Trophoblast cell (in vitro differentiated cells and primary cell): ENCODE measurements around the gene HOXA5.
A peak's percentile ranks its signal among the peaks of the same experiment; 100 is the strongest.

Experiments used
- DNase-seq, 2 donors: peaks; one replicate each; pipeline ENCODE4 v3.0.0-alpha.2; 2016
- H2AFZ ChIP-seq: 2 replicates; pipeline ENCODE4 v1.6.1; 2013; ENCODE audit warnings: low read length, moderate library complexity, mild to moderate bottlenecking; ENCODE audit not compliant: insufficient read depth, poor library complexity
- H2AK5ac ChIP-seq: 2 replicates; pipeline ENCODE4 v1.6.1; 2013; ENCODE audit warnings: mild to moderate bottlenecking, low read length
- H2BK120ac ChIP-seq: 2 replicates; pipeline ENCODE4 v1.6.1; 2013; ENCODE audit warnings: low read length, mild to moderate bottlenecking, moderate library complexity; ENCODE audit not compliant: insufficient read depth, poor library complexity
- H2BK12ac ChIP-seq: 2 replicates; pipeline ENCODE4 v1.6.1; 2013; ENCODE audit warnings: mild to moderate bottlenecking, low read length, moderate library complexity
- H2BK5ac ChIP-seq: 2 replicates; pipeline ENCODE4 v1.6.1; 2013; ENCODE audit warnings: low read length, low read depth, moderate library complexity, mild to moderate bottlenecking; ENCODE audit not compliant: poor library complexity
- H3K14ac ChIP-seq: 2 replicates; pipeline ENCODE4 v1.6.1; 2013; ENCODE audit warnings: mild to moderate bottlenecking, low read length
- H3K18ac ChIP-seq: 2 replicates; pipeline ENCODE4 v1.6.1; 2013; ENCODE audit warnings: mild to moderate bottlenecking, low read length
- H3K23ac ChIP-seq: 2 replicates; pipeline ENCODE4 v1.6.1; 2013; ENCODE audit warnings: low read length
- H3K27ac ChIP-seq: 2 replicates; pipeline ENCODE4 v1.5.1; 2013; ENCODE audit warnings: low read depth, mild to moderate bottlenecking, inconsistent platforms, low read length, moderate library complexity
- H3K27me3 ChIP-seq: 2 replicates; pipeline ENCODE4 v1.6.1; 2013; ENCODE audit warnings: inconsistent platforms, mild to moderate bottlenecking, low read length, moderate library complexity; ENCODE audit not compliant: insufficient read depth
- H3K36me3 ChIP-seq, 2 experiments: 1 replicate in 1 of 2; 2 replicates in 1 of 2; pipeline ENCODE4 v1.6.1; 2013; ENCODE audit warnings: low read length in 2 of 2, mild to moderate bottlenecking in 2 of 2, moderate library complexity in 1 of 2; ENCODE audit not compliant: insufficient read depth in 2 of 2, control insufficient read depth in 1 of 2
- H3K4ac ChIP-seq: 2 replicates; pipeline ENCODE4 v1.6.1; 2013; ENCODE audit warnings: low read depth, mild to moderate bottlenecking, low read length, moderate library complexity
- H3K4me1 ChIP-seq, 2 experiments: 1 replicate in 1 of 2; 2 replicates in 1 of 2; pipeline ENCODE4 v1.6.1; 2013; ENCODE audit warnings: low read length in 2 of 2, mild to moderate bottlenecking in 2 of 2, moderate library complexity in 1 of 2; ENCODE audit not compliant: insufficient read depth in 2 of 2, control insufficient read depth in 1 of 2
- H3K4me2 ChIP-seq: 2 replicates; pipeline ENCODE4 v1.6.1; 2013; ENCODE audit warnings: inconsistent platforms, mild to moderate bottlenecking, low read length, moderate library complexity
- H3K4me3 ChIP-seq: 2 replicates; pipeline ENCODE4 v1.5.1; 2013; ENCODE audit warnings: mild to moderate bottlenecking, low read depth, low read length, inconsistent platforms
- H3K79me1 ChIP-seq: one replicate; pipeline ENCODE4 v1.6.1; 2013; ENCODE audit warnings: low read length
- H3K79me2 ChIP-seq: 2 replicates; pipeline ENCODE4 v1.6.1; 2013; ENCODE audit warnings: low read length, mild to moderate bottlenecking; ENCODE audit not compliant: control insufficient read depth, insufficient read depth, poor library complexity
- H3K9ac ChIP-seq: 2 replicates; pipeline ENCODE4 v1.6.1; 2013; ENCODE audit warnings: mild to moderate bottlenecking, low read length
- H3K9me3 ChIP-seq: 2 replicates; pipeline ENCODE4 v1.6.1; 2013; ENCODE audit warnings: low read depth, mild to moderate bottlenecking, control low read depth, inconsistent platforms, low read length; ENCODE audit not compliant: insufficient read depth
- H4K12ac ChIP-seq: 2 replicates; pipeline ENCODE4 v1.6.1; 2013; ENCODE audit warnings: low read depth, mild to moderate bottlenecking, low read length, moderate library complexity
- H4K8ac ChIP-seq: 2 replicates; pipeline ENCODE4 v1.6.1; 2013; ENCODE audit warnings: low read depth, mild to moderate bottlenecking, low read length, moderate library complexity
- H4K91ac ChIP-seq: one replicate; pipeline ENCODE4 v1.6.1; 2013; ENCODE audit warnings: low read depth, mild to moderate bottlenecking, low read length, moderate library complexity
- WGBS: extraction: QIAGEN DNeasy Blood & Tissue Kit; methylation state at CpG from one replicate; pipeline ENCODE4 v1.1.7; 2013; ENCODE audit warnings: missing lambda C conversion rate; ENCODE audit not compliant: insufficient read length, insufficient coverage; ENCODE audit errors: extremely low coverage; 5-methylcytosine and 5-hydroxymethylcytosine counted together

The HOXA5 gene

DNA sequence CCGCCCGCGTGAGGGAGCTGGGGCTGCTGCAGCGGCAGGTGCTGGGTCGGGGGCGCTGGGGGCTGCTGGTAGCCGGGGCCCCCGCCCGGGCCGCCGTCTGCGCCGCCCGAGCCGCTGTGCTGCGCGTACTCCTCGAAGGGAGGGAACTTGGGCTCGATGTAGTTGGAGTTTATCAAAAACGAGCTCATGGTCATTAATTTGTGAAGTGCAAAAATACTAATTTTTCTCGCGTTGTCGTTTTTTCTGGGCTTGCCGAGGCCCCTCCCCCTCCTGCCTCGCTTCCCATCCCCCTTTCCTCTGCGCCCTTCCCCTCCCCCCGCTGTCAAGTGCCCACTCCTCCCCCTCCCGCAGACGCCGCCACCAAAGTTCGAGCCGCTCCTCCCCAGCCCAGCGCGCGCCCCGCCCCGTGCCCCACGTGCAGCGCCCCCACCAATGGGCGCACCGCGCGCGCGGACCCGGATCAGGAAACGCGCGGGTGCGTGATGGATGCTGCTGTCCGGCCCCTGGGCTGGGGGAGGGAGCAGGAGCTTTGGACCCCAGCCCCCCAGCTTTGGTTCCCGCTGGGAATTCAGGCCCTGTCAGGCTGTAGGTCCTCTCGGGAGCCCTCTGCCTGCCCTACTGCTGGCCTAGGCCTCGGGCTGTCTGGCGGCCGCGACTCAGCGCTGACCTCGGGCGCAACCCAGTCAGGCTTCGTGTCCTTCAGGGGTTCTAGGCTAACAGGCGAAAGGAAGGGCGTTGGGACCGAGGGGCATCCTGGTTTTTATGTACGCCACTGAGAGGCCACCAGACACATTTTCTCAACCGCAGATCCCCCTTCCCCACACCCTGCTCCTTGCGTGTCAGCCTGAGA is 12.7 kb downstream of the HOXA5 start, which contains the start of gene HOXA4:
HOXA4 (minus strand) TSS at position 218 of the 850 bp plus-strand sequence; CDS start at position 194, 24 bp downstream.
- peak within 1 kb of the TSS; percentile 59 for H4K8ac ChIP-seq
- no peak within 1 kb of the TSS for H3K27ac ChIP-seq
- peak; percentile 69 to 80 for DNase-seq
- no peak within 1 kb of the TSS for H2BK120ac ChIP-seq
- WGBS: no CpG with 5 or more reads among the region's 67 CpGs
- no peak within 1 kb of the TSS for H4K12ac ChIP-seq
- peaks cover 8 to 10% of the 10 kb centered on the region in 2 experiments for H3K4me1 ChIP-seq
- peaks cover 14% of the 10 kb centered on the region for H3K9me3 ChIP-seq
- H3K14ac ChIP-seq: no peak within 1 kb of the TSS
- no peaks in the 10 kb centered on the region for H3K79me1 ChIP-seq
- no peak within 1 kb of the TSS for H3K4ac ChIP-seq
- H2AFZ ChIP-seq: peak within 1 kb of the TSS; percentile 87
- H2BK5ac ChIP-seq: no peak within 1 kb of the TSS
- no peak within 1 kb of the TSS for H2AK5ac ChIP-seq
- H3K4me2 ChIP-seq: peak within 1 kb of the TSS; percentile 79
- no peaks in the 10 kb centered on the region for H3K36me3 ChIP-seq
- no peak within 1 kb of the TSS for H4K91ac ChIP-seq
- H3K23ac ChIP-seq: no peak within 1 kb of the TSS
- H3K9ac ChIP-seq: no peak within 1 kb of the TSS
- no peaks in the 10 kb centered on the region for H3K79me2 ChIP-seq
- no peak within 1 kb of the TSS for H2BK12ac ChIP-seq
- H3K18ac ChIP-seq: no peak within 1 kb of the TSS
- peak within 1 kb of the TSS; percentile 56 for H3K4me3 ChIP-seq
- H3K27me3 ChIP-seq: peaks cover 69% of the 10 kb centered on the region

DNA sequence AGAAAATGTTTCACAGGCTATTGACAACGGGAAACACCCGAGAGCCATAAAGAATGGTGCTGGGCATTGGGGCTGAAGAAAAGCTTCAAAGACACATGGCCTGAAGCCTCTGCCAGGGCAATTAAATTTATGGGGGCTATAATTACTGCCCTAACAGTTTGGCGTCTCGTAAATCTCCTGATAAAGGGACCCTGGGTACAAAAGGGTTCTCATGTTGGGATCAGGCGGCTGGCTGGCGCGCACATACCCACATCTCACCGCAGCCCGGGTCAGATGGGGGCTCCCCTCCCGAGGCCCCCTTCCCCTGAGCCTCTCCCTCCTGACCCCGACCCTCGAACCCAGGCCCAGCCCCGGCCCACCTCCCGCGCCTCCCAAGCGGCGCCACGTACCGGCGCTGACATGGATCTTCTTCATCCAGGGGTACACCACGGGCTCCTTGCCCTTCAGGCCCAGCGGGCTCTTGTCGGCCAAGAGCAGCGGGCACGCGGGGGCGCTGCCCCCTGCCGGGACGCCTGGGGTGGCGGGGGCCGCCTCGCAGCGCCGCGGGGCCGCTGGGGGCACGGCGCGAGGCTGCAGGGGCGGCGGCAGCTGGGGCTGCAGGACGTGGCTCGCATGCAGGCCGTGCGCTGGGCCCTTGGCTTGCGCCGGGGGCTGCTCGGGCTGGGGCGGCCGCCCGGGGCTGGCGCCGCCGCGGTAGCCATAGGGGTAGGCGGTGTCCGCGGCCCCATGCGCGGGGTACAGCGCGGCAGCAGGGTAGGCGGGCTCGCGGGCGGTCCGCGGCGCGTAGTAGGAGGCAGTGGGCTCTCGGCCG is 13.5 kb downstream of the HOXA5 start:
- peaks cover 8 to 10% of the 10 kb centered on the region in 2 experiments for H3K4me1 ChIP-seq
- H2AK5ac ChIP-seq: no peak overlapping the region
- no peak overlapping the region for H2BK5ac ChIP-seq
- H4K12ac ChIP-seq: no peak overlapping the region
- no peak overlapping the region for H2AFZ ChIP-seq
- no peak overlapping the region for H3K18ac ChIP-seq
- no peak overlapping the region for H3K14ac ChIP-seq
- no peaks in the 10 kb centered on the region for H3K36me3 ChIP-seq
- DNase-seq: peak; percentile 48 to 61
- peak overlapping the region; percentile 79 for H3K4me2 ChIP-seq
- no peaks in the 10 kb centered on the region for H3K79me1 ChIP-seq
- H3K9me3 ChIP-seq: peaks cover 14% of the 10 kb centered on the region
- H4K91ac ChIP-seq: no peak overlapping the region
- no peak overlapping the region for H2BK12ac ChIP-seq
- WGBS: no CpG with 5 or more reads among the region's 72 CpGs
- H3K4me3 ChIP-seq: no peak overlapping the region
- H3K79me2 ChIP-seq: no peaks in the 10 kb centered on the region
- no peak overlapping the region for H3K9ac ChIP-seq
- peaks cover 73% of the 10 kb centered on the region for H3K27me3 ChIP-seq
- no peak overlapping the region for H3K23ac ChIP-seq
- H3K27ac ChIP-seq: no peak overlapping the region
- H2BK120ac ChIP-seq: no peak overlapping the region
- H4K8ac ChIP-seq: no peak overlapping the region
- H3K4ac ChIP-seq: no peak overlapping the region

DNA sequence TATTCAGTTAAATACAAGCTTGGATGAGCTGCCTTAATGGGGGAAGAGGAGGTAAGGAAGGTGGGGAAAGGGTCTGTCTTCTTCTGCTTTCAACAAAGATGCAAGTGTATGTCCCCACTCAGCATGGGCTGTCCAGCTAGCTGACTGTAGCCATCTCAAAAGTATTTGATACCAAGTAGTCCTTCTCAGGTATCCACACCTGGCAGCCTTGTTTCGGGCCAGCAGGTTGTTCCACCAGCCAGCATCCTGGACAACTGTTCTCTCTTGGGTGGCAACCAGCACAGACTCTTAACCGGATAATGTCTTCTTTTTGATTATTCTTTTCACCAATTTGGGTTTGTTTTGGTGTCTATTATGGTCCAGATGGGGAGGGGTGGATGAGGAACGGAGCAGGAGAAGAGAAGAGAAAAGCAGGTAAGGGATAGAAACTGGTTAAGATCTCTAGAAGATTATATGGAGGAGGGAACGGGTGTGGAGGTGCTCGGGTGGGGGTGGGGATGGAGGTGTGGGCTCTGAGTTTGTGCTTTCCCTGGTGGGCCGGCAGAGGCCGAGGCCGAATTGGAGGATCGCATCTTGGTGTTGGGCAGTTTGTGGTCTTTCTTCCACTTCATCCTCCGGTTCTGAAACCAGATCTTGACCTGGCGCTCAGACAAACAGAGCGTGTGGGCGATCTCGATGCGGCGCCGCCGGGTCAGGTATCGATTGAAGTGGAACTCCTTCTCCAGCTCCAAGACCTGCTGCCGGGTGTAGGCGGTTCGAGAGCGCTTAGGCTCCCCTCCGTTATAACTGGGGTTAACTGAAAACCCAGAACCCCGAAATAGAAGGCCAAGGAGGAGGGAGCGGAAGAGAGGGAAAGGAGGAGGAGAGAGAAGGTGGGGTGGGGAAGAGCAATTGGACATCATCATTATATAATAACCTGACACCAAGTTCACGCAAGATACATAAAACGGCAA is 14.4 kb downstream of the HOXA5 start:
- H2BK12ac ChIP-seq: no peak overlapping the region
- peaks cover 19% of the 10 kb centered on the region for H3K9me3 ChIP-seq
- H2BK120ac ChIP-seq: no peak overlapping the region
- DNase-seq: no peak
- no peak overlapping the region for H3K4me2 ChIP-seq
- no peak overlapping the region for H4K91ac ChIP-seq
- no peak overlapping the region for H2AFZ ChIP-seq
- H3K4me3 ChIP-seq: no peak overlapping the region
- H4K8ac ChIP-seq: no peak overlapping the region
- H3K14ac ChIP-seq: no peak overlapping the region
- no peak overlapping the region for H3K4ac ChIP-seq
- no peak overlapping the region for H3K18ac ChIP-seq
- no peaks in the 10 kb centered on the region for H3K36me3 ChIP-seq
- no peak overlapping the region for H2AK5ac ChIP-seq
- peaks cover 8 to 10% of the 10 kb centered on the region in 2 experiments for H3K4me1 ChIP-seq
- no peaks in the 10 kb centered on the region for H3K79me1 ChIP-seq
- no CpG with 5 or more reads among the region's 28 CpGs for WGBS
- H3K27me3 ChIP-seq: peaks cover 79% of the 10 kb centered on the region
- H3K23ac ChIP-seq: no peak overlapping the region
- H3K27ac ChIP-seq: no peak overlapping the region
- no peak overlapping the region for H4K12ac ChIP-seq
- H3K9ac ChIP-seq: no peak overlapping the region
- H3K79me2 ChIP-seq: no peaks in the 10 kb centered on the region
- no peak overlapping the region for H2BK5ac ChIP-seq

DNA sequence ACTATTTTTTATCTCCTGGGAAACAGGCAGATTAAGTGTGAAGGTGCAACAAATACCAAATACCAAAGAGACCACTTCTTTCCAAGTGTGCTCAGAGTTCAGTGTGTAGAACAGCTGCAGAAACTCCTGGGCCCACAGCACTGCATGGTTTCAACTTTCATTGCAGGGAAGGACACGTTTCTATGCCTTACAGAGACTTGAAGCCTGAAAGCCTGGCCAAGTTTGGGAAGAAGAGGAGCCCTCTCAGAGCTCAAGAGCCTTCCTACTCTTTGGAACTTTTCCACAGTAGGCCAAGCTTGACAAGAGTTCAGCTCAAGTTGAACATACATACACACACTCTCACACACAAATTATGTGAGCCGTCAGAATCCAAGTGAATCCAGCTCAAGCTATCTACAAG is 15.4 kb downstream of the HOXA5 start:
- Histone ChIP-seq H3K9me3 (peaks cover 20% of the 10 kb centered on the region), H3K27me3 (peaks cover 84% of the 10 kb centered on the region), H3K79me1 (no peaks in the 10 kb centered on the region), H3K4ac (no peak overlapping the region), H2AFZ (no peak overlapping the region), H3K4me1 (peaks cover 8 to 10% of the 10 kb centered on the region in 2 experiments), H2BK5ac (no peak overlapping the region), H3K18ac (no peak overlapping the region), H3K4me3 (no peak overlapping the region), H3K27ac (no peak overlapping the region), H3K9ac (no peak overlapping the region), H4K12ac (no peak overlapping the region), H3K4me2 (no peak overlapping the region), H3K79me2 (no peaks in the 10 kb centered on the region), H2BK12ac (no peak overlapping the region), H2BK120ac (no peak overlapping the region), H3K23ac (no peak overlapping the region), H4K8ac (no peak overlapping the region), H3K36me3 (no peaks in the 10 kb centered on the region), H4K91ac (no peak overlapping the region), H2AK5ac (no peak overlapping the region), H3K14ac (no peak overlapping the region)
- no CpG with 5 or more reads among the region's 2 CpGs for WGBS
- no peak for DNase-seq
